Measurements from ENCODE around the gene LIN7C.
A peak's percentile ranks its signal among the peaks of the same experiment; 100 is the strongest.

The LIN7C gene

GRCh38 chr11:27512238-27512637 is 5.7 kb upstream of the LIN7C start:
- no peak for DNase-seq (ENCODE audit: extremely low read depth in 1 of 2, low read depth in 1 of 2)

- DNase-seq (ENCODE audit: extremely low read depth in 1 of 2, low read depth in 1 of 2), result no peak
These were observed 3.3 kb upstream of the LIN7C start for GRCh38 chr11:27509908-27510307.

- no peak for DNase-seq (ENCODE audit: extremely low read depth in 1 of 2, low read depth in 1 of 2)
These were observed 1.2 kb upstream of the LIN7C start for GRCh38 chr11:27507557-27508322.

GRCh38 chr11:27505781-27506180 is 788 bp downstream of the LIN7C start:
- no peak for DNase-seq (ENCODE audit: extremely low read depth in 1 of 2, low read depth in 1 of 2)

- no peak for DNase-seq (ENCODE audit: extremely low read depth in 1 of 2, low read depth in 1 of 2)
These were observed 2.4 kb downstream of the LIN7C start for GRCh38 chr11:27504205-27504604.

- no peak for DNase-seq (ENCODE audit: extremely low read depth in 1 of 2, low read depth in 1 of 2)
These were observed 5.5 kb downstream of the LIN7C start for GRCh38 chr11:27501100-27501499.

- no peak for DNase-seq (ENCODE audit: extremely low read depth in 1 of 2, low read depth in 1 of 2)
These were observed 8.7 kb downstream of the LIN7C start for GRCh38 chr11:27497911-27498310.

GRCh38 chr11:27497284-27497866 is 9.2 kb downstream of the LIN7C start:
- no peak for DNase-seq (ENCODE audit: extremely low read depth in 1 of 2, low read depth in 1 of 2)

GRCh38 chr11:27496461-27496860 is 10.1 kb downstream of the LIN7C start:
- no peak for DNase-seq (ENCODE audit: extremely low read depth in 1 of 2, low read depth in 1 of 2)

- DNase-seq (ENCODE audit: extremely low read depth in 1 of 2, low read depth in 1 of 2), result no peak
These were observed 10.8 kb downstream of the LIN7C start for GRCh38 chr11:27495710-27496300.

- DNase-seq (ENCODE audit: extremely low read depth in 1 of 2, low read depth in 1 of 2), result no peak
These were observed 17.5 kb downstream of the LIN7C start for GRCh38 chr11:27489092-27489491.

GRCh38 chr11:27487706-27488105 is 18.9 kb downstream of the LIN7C start:
- no peak for DNase-seq (ENCODE audit: extremely low read depth in 1 of 2, low read depth in 1 of 2)

GRCh38 chr11:27485930-27486773 is 20.4 kb downstream of the LIN7C start:
- DNase-seq (ENCODE audit: extremely low read depth in 1 of 2, low read depth in 1 of 2), result no peak

- DNase-seq (ENCODE audit: extremely low read depth in 1 of 2, low read depth in 1 of 2), result no peak
These were observed 23.8 kb downstream of the LIN7C start for GRCh38 chr11:27482793-27483192.

GRCh38 chr11:27481992-27482391 is 24.6 kb downstream of the LIN7C start:
- DNase-seq (ENCODE audit: extremely low read depth in 1 of 2, low read depth in 1 of 2), result no peak

- no peak for DNase-seq (ENCODE audit: extremely low read depth in 1 of 2, low read depth in 1 of 2)
These were observed 28.7 kb downstream of the LIN7C start for GRCh38 chr11:27477831-27478230.

- no peak for DNase-seq (ENCODE audit: extremely low read depth in 1 of 2, low read depth in 1 of 2)
These were observed 29.3 kb downstream of the LIN7C start for GRCh38 chr11:27477243-27477642.

GRCh38 chr11:27475622-27476021 is 30.9 kb downstream of the LIN7C start:
- no peak for DNase-seq (ENCODE audit: extremely low read depth in 1 of 2, low read depth in 1 of 2)

- no peak for DNase-seq (ENCODE audit: extremely low read depth in 1 of 2, low read depth in 1 of 2)
These were observed 33.6 kb downstream of the LIN7C start for GRCh38 chr11:27473017-27473406.

GRCh38 chr11:27472398-27473016 is 34.1 kb downstream of the LIN7C start, which contains the start of gene LGR4:
Gene LGR4, minus strand, starts transcription at chr11:27472790. Its CDS starts 488 bp downstream, at chr11:27472302.
- DNase-seq (ENCODE audit: extremely low read depth in 1 of 2, low read depth in 1 of 2), result peak in 1 of 2 donors; percentile 47

All from stimulated activated CD8-positive, alpha-beta memory T cell treated with anti-CD3 and anti-CD28 coated beads, Interleukin-7, amount 100 ng/mL, for 48 hours (primary cell).